PFSK-1 (cell line): ENCODE measurements around the gene GNB1.

Experiments used
- FOXP2 ChIP-seq: optimal IDR thresholded peaks from 2 replicates; pipeline ENCODE3; 2011; ENCODE audit warnings: borderline replicate concordance, control low read depth, inconsistent platforms; ENCODE audit not compliant: insufficient read depth; ENCODE audit errors: extremely low read length, extremely low read depth
- POLR2AphosphoS5 ChIP-seq: IDR thresholded peaks from 2 replicates; pipeline ENCODE4 v1.6.1; 2012; ENCODE audit warnings: low read depth, mild to moderate bottlenecking, control low read depth, low read length, moderate library complexity
- REST ChIP-seq, 2 experiments: IDR thresholded peaks; 2 replicates each; pipeline versions ENCODE4 v1.6.1 to v1.8.0; 2011 to 2012; ENCODE audit warnings: low read depth in 2 of 2, low read length in 2 of 2, control low read depth in 1 of 2, inconsistent platforms in 1 of 2, mild to moderate bottlenecking in 1 of 2, moderate library complexity in 1 of 2; ENCODE audit not compliant: insufficient read depth in 1 of 2
- SIN3A ChIP-seq: IDR thresholded peaks from 2 replicates; pipeline ENCODE4 v1.6.1; 2012; ENCODE audit warnings: mild to moderate bottlenecking, low read length, moderate library complexity, borderline replicate concordance; ENCODE audit not compliant: insufficient read depth
- TAF1 ChIP-seq: IDR thresholded peaks from 2 replicates; pipeline ENCODE4 v1.6.1; 2012; ENCODE audit warnings: low read length, control low read depth, borderline replicate concordance; ENCODE audit not compliant: insufficient read depth

Gene GNB1

GRCh38 chr1:1903224-1903623 lies 12.3 kb upstream of the GNB1 start:
- TF ChIP-seq TAF1: no peak
- TF ChIP-seq REST (IDR thresholded peaks at IDR 0.05; ENCODE audit: insufficient read depth in 1 of 2, low read depth in 2 of 2, low read length in 2 of 2): no peak
- TF ChIP-seq POLR2AphosphoS5: no peak
- TF ChIP-seq SIN3A: no peak
- no peak for TF ChIP-seq FOXP2

- TF ChIP-seq SIN3A (no peak), TAF1 (no peak), POLR2AphosphoS5 (no peak), REST (IDR thresholded peaks at IDR 0.05; ENCODE audit: insufficient read depth in 1 of 2, low read depth in 2 of 2, low read length in 2 of 2) (no peak), FOXP2 (no peak)
Observed at GRCh38 chr1:1901641-1902294, 10.9 kb upstream of the GNB1 start.

GRCh38 chr1:1900883-1901640 lies 10.2 kb upstream of the GNB1 start:
- TF ChIP-seq SIN3A: no peak
- TF ChIP-seq FOXP2: no peak
- TF ChIP-seq POLR2AphosphoS5: no peak
- TF ChIP-seq TAF1: no peak
- no peak for TF ChIP-seq REST (IDR thresholded peaks at IDR 0.05; ENCODE audit: insufficient read depth in 1 of 2, low read depth in 2 of 2, low read length in 2 of 2)

- TF ChIP-seq FOXP2 (no peak), POLR2AphosphoS5 (no peak), TAF1 (no peak), REST (IDR thresholded peaks at IDR 0.05; ENCODE audit: insufficient read depth in 1 of 2, low read depth in 2 of 2, low read length in 2 of 2) (no peak), SIN3A (no peak)
Observed at GRCh38 chr1:1899967-1900327, 9.1 kb upstream of the GNB1 start.
